DOHH2 (cell line): Measurements from ENCODE around the gene SLC39A11.

Experiments
- EZH2phosphoT487 ChIP-seq: fragments of 200-600 bp; sonication (generic); IDR thresholded peaks from 2 replicates; pipeline ENCODE4 v1.6.1; 2017; ENCODE audit warnings: borderline replicate concordance, mild to moderate bottlenecking, antibody characterized with exemption, low read length, moderate library complexity, mixed read lengths
- TF ChIP-seq, protein P1 (sequence below): fragments of 200-600 bp; sonication (generic); IDR thresholded peaks from one replicate; pipeline ENCODE4 v1.5.1; 2014; ENCODE audit warnings: antibody characterized with exemption, mild to moderate bottlenecking, low read depth, low read length; ENCODE audit not compliant: poor library complexity, severe bottlenecking

DNA sequence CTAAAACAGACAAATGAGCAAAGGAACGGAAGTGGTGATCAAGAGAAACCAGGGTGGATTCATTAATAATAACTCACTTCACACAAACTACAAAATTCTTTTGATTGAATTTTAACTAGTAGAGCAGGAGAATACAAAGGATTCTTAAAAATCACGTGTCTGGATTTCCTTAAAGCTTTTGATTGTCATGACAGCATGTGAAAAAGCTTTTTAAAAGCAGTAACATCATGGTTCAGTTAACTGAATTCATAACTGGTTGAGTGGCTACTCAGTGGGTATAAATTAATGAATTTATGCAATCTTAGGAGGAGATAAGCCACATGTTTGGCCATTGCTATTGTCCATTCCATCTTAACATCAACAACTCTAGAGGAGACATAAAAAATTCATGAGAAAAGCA is 333.2 kb downstream of the SLC39A11 start:
- TF ChIP-seq, protein P1, sequence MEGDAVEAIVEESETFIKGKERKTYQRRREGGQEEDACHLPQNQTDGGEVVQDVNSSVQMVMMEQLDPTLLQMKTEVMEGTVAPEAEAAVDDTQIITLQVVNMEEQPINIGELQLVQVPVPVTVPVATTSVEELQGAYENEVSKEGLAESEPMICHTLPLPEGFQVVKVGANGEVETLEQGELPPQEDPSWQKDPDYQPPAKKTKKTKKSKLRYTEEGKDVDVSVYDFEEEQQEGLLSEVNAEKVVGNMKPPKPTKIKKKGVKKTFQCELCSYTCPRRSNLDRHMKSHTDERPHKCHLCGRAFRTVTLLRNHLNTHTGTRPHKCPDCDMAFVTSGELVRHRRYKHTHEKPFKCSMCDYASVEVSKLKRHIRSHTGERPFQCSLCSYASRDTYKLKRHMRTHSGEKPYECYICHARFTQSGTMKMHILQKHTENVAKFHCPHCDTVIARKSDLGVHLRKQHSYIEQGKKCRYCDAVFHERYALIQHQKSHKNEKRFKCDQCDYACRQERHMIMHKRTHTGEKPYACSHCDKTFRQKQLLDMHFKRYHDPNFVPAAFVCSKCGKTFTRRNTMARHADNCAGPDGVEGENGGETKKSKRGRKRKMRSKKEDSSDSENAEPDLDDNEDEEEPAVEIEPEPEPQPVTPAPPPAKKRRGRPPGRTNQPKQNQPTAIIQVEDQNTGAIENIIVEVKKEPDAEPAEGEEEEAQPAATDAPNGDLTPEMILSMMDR = no peak
- no peak for TF ChIP-seq EZH2phosphoT487
